HEK293 (cell line): ENCODE data around the gene SYNGAP1.

Experiments
- ATF2 ChIP-seq: fragments of 450-650 bp; formaldehyde crosslinking; IDR thresholded peaks from 2 replicates; pipeline ENCODE4 v1.5.1; 2016; ENCODE audit warnings: missing biosample characterization, missing genetic modification characterization, low read depth
- KLF8 ChIP-seq: fragments of 450-650 bp; formaldehyde crosslinking; IDR thresholded peaks from 2 replicates; pipeline ENCODE4 v1.5.1; 2016; ENCODE audit warnings: missing biosample characterization, missing genetic modification characterization
- MEIS1 ChIP-seq: sonication (generic); formaldehyde crosslinking; IDR thresholded peaks from 2 replicates; pipeline ENCODE4 v1.8.1; 2022; ENCODE audit warnings: missing genetic modification reagents, mild to moderate bottlenecking, borderline replicate concordance
- OVOL3 ChIP-seq: fragments of 450-650 bp; formaldehyde crosslinking; IDR thresholded peaks from 2 replicates; pipeline ENCODE4 v1.5.1; 2016; ENCODE audit warnings: missing biosample characterization, missing genetic modification characterization
- PRDM10 ChIP-seq: fragments of 450-650 bp; formaldehyde crosslinking; IDR thresholded peaks from 2 replicates; pipeline ENCODE4 v1.5.1; 2016; ENCODE audit warnings: missing biosample characterization, missing genetic modification characterization
- RBAK ChIP-seq: fragments of 450-650 bp; formaldehyde crosslinking; IDR thresholded peaks from 2 replicates; pipeline ENCODE4 v1.5.1; 2016; ENCODE audit warnings: missing biosample characterization, missing genetic modification characterization
- REPIN1 ChIP-seq: fragments of 450-650 bp; formaldehyde crosslinking; IDR thresholded peaks from 2 replicates; pipeline ENCODE4 v1.5.1; 2017; ENCODE audit warnings: missing biosample characterization, missing genetic modification characterization, low read depth
- ZEB2 ChIP-seq: fragments of 450-650 bp; formaldehyde crosslinking; IDR thresholded peaks from 2 replicates; pipeline ENCODE4 v1.5.1; 2016; ENCODE audit warnings: missing biosample characterization, missing genetic modification characterization
- ZNF133 ChIP-seq: fragments of 450-650 bp; formaldehyde crosslinking; IDR thresholded peaks from 2 replicates; pipeline ENCODE4 v1.5.1; 2016; ENCODE audit warnings: missing biosample characterization, missing genetic modification characterization
- ZNF26 ChIP-seq: fragments of 450-650 bp; formaldehyde crosslinking; IDR thresholded peaks from 2 replicates; pipeline ENCODE4 v1.5.1; 2016; ENCODE audit warnings: missing biosample characterization, missing genetic modification characterization
- ZNF391 ChIP-seq: fragments of 450-650 bp; formaldehyde crosslinking; IDR thresholded peaks from 2 replicates; pipeline ENCODE4 v1.5.1; 2016; ENCODE audit warnings: low read depth, missing biosample characterization, missing genetic modification characterization, borderline replicate concordance
- ZNF404 ChIP-seq: fragments of 450-650 bp; formaldehyde crosslinking; IDR thresholded peaks from 2 replicates; pipeline ENCODE4 v1.5.1; 2017; ENCODE audit warnings: missing biosample characterization, missing genetic modification characterization
- ZNF501 ChIP-seq: fragments of 450-650 bp; formaldehyde crosslinking; IDR thresholded peaks from 2 replicates; pipeline ENCODE4 v1.5.1; 2016; ENCODE audit warnings: missing biosample characterization, missing genetic modification characterization
- ZNF513 ChIP-seq: fragments of 450-650 bp; IDR thresholded peaks from 2 replicates; pipeline ENCODE4 v1.5.1; 2018; ENCODE audit warnings: missing biosample characterization, missing genetic modification characterization
- ZNF558 ChIP-seq: fragments of 450-650 bp; formaldehyde crosslinking; IDR thresholded peaks from 2 replicates; pipeline ENCODE4 v1.5.1; 2016; ENCODE audit warnings: missing biosample characterization, missing genetic modification characterization
- ZNF580 ChIP-seq: fragments of 450-650 bp; formaldehyde crosslinking; IDR thresholded peaks from 2 replicates; pipeline ENCODE4 v1.5.1; 2016; ENCODE audit warnings: missing biosample characterization, missing genetic modification characterization
- ZNF654 ChIP-seq: fragments of 450-650 bp; formaldehyde crosslinking; IDR thresholded peaks from 2 replicates; pipeline ENCODE4 v1.5.1; 2016; ENCODE audit warnings: low read depth, missing biosample characterization, missing genetic modification characterization
- ZNF677 ChIP-seq: fragments of 450-650 bp; IDR thresholded peaks from 2 replicates; pipeline ENCODE4 v1.5.0; 2018; ENCODE audit warnings: missing biosample characterization, mild to moderate bottlenecking, missing genetic modification characterization, moderate library complexity
- ZSCAN23 ChIP-seq: fragments of 450-650 bp; formaldehyde crosslinking; IDR thresholded peaks from 2 replicates; pipeline ENCODE4 v1.5.1; 2016; ENCODE audit warnings: missing biosample characterization, missing genetic modification characterization
- ZSCAN4 ChIP-seq: fragments of 450-650 bp; formaldehyde crosslinking; IDR thresholded peaks from 2 replicates; pipeline ENCODE4 v1.5.1; 2017; ENCODE audit warnings: missing biosample characterization, missing genetic modification characterization

Gene SYNGAP1

GRCh38 chr6:33391278-33391921 lies 28.5 kb upstream of the SYNGAP1 start, which contains the start of gene KIFC1 (continued):
- TF ChIP-seq KLF8 (tag by site-specific recombination): peak; percentile 95
- TF ChIP-seq PRDM10 (tag by site-specific recombination): peak; percentile 65; the same call in 1 of the 2 replicates
- TF ChIP-seq ZNF580 (tag by site-specific recombination): peak; percentile 70; the same call in 1 of the 2 replicates
- TF ChIP-seq ZNF513 (tag by site-specific recombination): no peak
- TF ChIP-seq ZNF26 (tag by site-specific recombination): no peak
- TF ChIP-seq ZSCAN4 (tag by site-specific recombination): no peak
- no peak for TF ChIP-seq ATF2 (tag by site-specific recombination)
- TF ChIP-seq ZNF501 (tag by site-specific recombination): peak; percentile 1; the same call in 1 of the 2 replicates
- TF ChIP-seq ZEB2 (tag by site-specific recombination): peak; percentile 78
- TF ChIP-seq ZNF391 (tag by site-specific recombination): no peak
- TF ChIP-seq ZNF558 (tag by site-specific recombination): no peak
- TF ChIP-seq ZNF654 (tag by site-specific recombination): peak; percentile 32
- peak; percentile 14; the same call in 1 of the 2 replicates for TF ChIP-seq ZNF133
- no peak for TF ChIP-seq OVOL3 (tag by site-specific recombination)
- TF ChIP-seq RBAK (tag by site-specific recombination): no peak
- no peak for TF ChIP-seq ZSCAN23
- TF ChIP-seq ZNF677: no peak
- no peak for TF ChIP-seq MEIS1
- 0 out of 2 replicates have a peak, but pooled peaks have one; percentile 20 for TF ChIP-seq REPIN1
- no peak for TF ChIP-seq ZNF404 (tag by site-specific recombination)
